Esophagus muscularis mucosa (tissue), 4 donors: ENCODE measurements around the gene SYT3. TPM values are rescaled to one million over a fixed set of nuclear protein-coding genes. Genes with fewer than 3 reads are reported as not detected.
A peak's percentile ranks its signal among the peaks of the same experiment; 100 is the strongest.

ENCODE experiments used
- DNase-seq: peaks from one replicate; pipeline ENCODE4 v3.0.0-alpha.2; 2017; ENCODE audit errors: extremely low spot score
- H3K27ac ChIP-seq, 4 donors: fragments of 200-600 bp; sonication (generic); replicated peaks in 1 of 4; 1 replicate in 3 of 4; 2 replicates in 1 of 4; pipeline ENCODE4 v1.5.1; 2016 to 2019; ENCODE audit warnings: mild to moderate bottlenecking in 1 of 4
- H3K27me3 ChIP-seq, 4 donors: fragments of 200-600 bp; sonication (generic); one replicate each; pipeline versions ENCODE4 v1.5.1 to v1.6.0; 2016 to 2019
- H3K36me3 ChIP-seq, 4 donors: fragments of 200-600 bp; sonication (generic); one replicate each; pipeline ENCODE4 v1.5.1; 2016 to 2019
- H3K4me1 ChIP-seq, 4 donors: fragments of 200-600 bp; sonication (generic); one replicate each; pipeline ENCODE4 v1.5.1; 2016 to 2019
- H3K4me3 ChIP-seq, 4 donors: fragments of 200-600 bp; sonication (generic); 1 replicate in 2 of 4; 2 replicates in 2 of 4; pipeline ENCODE4 v1.5.1; 2016 to 2019; ENCODE audit warnings: mild to moderate bottlenecking in 4 of 4, moderate library complexity in 1 of 4
- H3K9me3 ChIP-seq, 4 donors: fragments of 200-600 bp; sonication (generic); 1 replicate in 3 of 4; 2 replicates in 1 of 4; pipeline ENCODE4 v1.5.1; 2016 to 2019
- CTCF ChIP-seq, 3 experiments: fragments of 200-600 bp in 2 of 3; fragments of 450-650 bp in 1 of 3; sonication (generic) in 2 of 3; IDR thresholded peaks; one replicate each; pipeline ENCODE4 v1.5.1; 2017 to 2019; ENCODE audit warnings: antibody characterized with exemption in 3 of 3, mild to moderate bottlenecking in 2 of 3, moderate library complexity in 1 of 3
- EP300 ChIP-seq: sonication (generic); formaldehyde crosslinking; IDR thresholded peaks from one replicate; pipeline ENCODE4 v1.6.1; 2017; ENCODE audit warnings: antibody characterized with exemption
- POLR2A ChIP-seq: fragments of 450-650 bp; IDR thresholded peaks from one replicate; pipeline ENCODE4 v1.6.1; 2017; ENCODE audit warnings: antibody characterized with exemption, moderate library complexity, mild to moderate bottlenecking, low read depth
- POLR2AphosphoS5 ChIP-seq, 2 donors: sonication (generic); formaldehyde crosslinking; IDR thresholded peaks; one replicate each; pipeline ENCODE4 v1.6.1; 2017; ENCODE audit warnings: antibody characterized with exemption in 2 of 2
- WGBS: methylation state at CpG from one replicate; pipeline ENCODE4 v1.1.5; 2018; 5-methylcytosine and 5-hydroxymethylcytosine counted together
- intact Hi-C: fragments of 100-400 bp; cut with DNase I; formaldehyde crosslinking; loops from one replicate; pipeline ENCODE4 v1.15.1; 2023
- total RNA-seq, 4 donors: library from RNA; depleted of rRNA; stranded (reverse); fragments of >200 nt; gene quantifications; one replicate each; pipeline versions ENCODE4 v1.1.0 to v1.2.1, GENCODE V29; 2016

Gene SYT3
- total RNA-seq, 4 donors from 2014 or later: 0.17 to 1.2 (median 0.71) TPM; not detected in 1

- Histone ChIP-seq H3K9me3 (peaks cover 0 to 17% (median 14%) of the 10 kb centered on the region in 4 donors), H3K27me3 (peaks cover 3 to 92% (median 34%) of the 10 kb centered on the region in 4 donors), H3K4me1 (peaks cover 17 to 19% (median 18%) of the 10 kb centered on the region in 4 donors), H3K27ac (no peak overlapping the region), H3K4me3 (peak overlapping the region; percentile 30 to 42 (median 36)), H3K36me3 (no peaks in the 10 kb centered on the region)
- TF ChIP-seq POLR2AphosphoS5 (IDR thresholded peaks at IDR 0.05): no peak
- DNase-seq: no peak
- WGBS: 1% methylated on average over 29 of the region's 37 CpGs
- intact Hi-C loops: no loop called here
Measured at GRCh38 chr19:50659318-50660087, 19.8 kb upstream of the SYT3 start.

- intact Hi-C loops: no loop called here
- H3K4me1 ChIP-seq: peaks cover 17 to 19% (median 18%) of the 10 kb centered on the region in 4 donors
- peak overlapping the region; percentile 30 to 42 (median 36) for H3K4me3 ChIP-seq
- no peak for DNase-seq
- WGBS: 2% methylated on average over 37 of the region's 67 CpGs
- TF ChIP-seq POLR2AphosphoS5 (IDR thresholded peaks at IDR 0.05) (no peak), EP300 (no peak), POLR2A (no peak), CTCF (IDR thresholded peaks at IDR 0.05) (no peak)
- H3K36me3 ChIP-seq: no peaks in the 10 kb centered on the region
- peaks cover 3 to 97% (median 34%) of the 10 kb centered on the region in 4 donors for H3K27me3 ChIP-seq
- H3K9me3 ChIP-seq: peaks cover 0 to 20% (median 16%) of the 10 kb centered on the region in 4 donors
- H3K27ac ChIP-seq: no peak overlapping the region
Measured at GRCh38 chr19:50658441-50659317, 19.0 kb upstream of the SYT3 start.

DNA sequence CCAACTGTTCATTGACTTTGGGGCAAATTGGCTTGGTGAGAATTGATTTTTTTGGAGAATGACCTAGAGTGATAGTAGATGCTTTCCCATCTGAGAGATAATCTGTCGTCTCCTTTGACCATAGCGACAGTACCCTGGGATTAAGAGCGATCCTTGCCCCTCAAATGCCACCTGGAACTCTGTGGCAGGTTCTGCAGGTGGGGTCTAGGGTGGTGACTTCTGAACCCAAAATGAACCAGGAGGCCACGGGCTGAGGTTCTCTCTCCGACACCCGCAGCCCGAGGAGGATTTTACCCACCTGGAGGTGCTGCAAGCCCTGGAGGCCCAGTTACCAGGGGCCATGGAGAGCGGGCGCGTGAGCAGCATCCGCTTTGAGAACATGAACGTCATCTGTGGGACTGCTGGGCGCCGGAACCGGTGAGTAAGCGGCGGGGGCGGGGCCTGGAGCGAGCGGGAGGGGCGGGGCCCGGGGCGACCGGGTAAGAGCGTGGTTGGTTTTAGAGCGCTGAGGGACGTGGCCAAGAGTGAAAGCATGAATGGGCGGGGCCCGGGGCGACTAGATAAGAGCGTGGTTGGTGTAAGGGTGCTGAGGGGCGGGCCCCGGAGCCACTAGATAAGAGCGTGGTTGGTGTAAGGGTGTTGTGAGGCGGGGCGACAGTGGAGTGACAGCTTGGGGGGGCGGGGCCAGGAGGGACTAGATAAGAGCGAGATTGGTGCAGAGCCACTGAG is 18.2 kb upstream of the SYT3 start:
- no peak overlapping the region for H3K27ac ChIP-seq
- 5% methylated on average over 25 of the region's 38 CpGs for WGBS
- H3K4me3 ChIP-seq: peak overlapping the region; percentile 30 to 42 (median 36)
- DNase-seq: peak; percentile 93
- intact Hi-C loops: no loop called here
- peaks cover 17 to 19% (median 18%) of the 10 kb centered on the region in 4 donors for H3K4me1 ChIP-seq
- no peaks in the 10 kb centered on the region for H3K36me3 ChIP-seq
- peaks cover 0 to 20% (median 16%) of the 10 kb centered on the region in 4 donors for H3K9me3 ChIP-seq
- peaks cover 3 to 99% (median 34%) of the 10 kb centered on the region in 4 donors for H3K27me3 ChIP-seq
- TF ChIP-seq CTCF (IDR thresholded peaks at IDR 0.05): no peak
- TF ChIP-seq POLR2AphosphoS5 (IDR thresholded peaks at IDR 0.05): peak in 1 of 2 donors; percentile 43
- TF ChIP-seq EP300: no peak
- no peak for TF ChIP-seq POLR2A

GRCh38 chr19:50657222-50657669 is 17.6 kb upstream of the SYT3 start:
- H3K27ac ChIP-seq: no peak overlapping the region
- H3K4me1 ChIP-seq: peaks cover 17 to 19% (median 18%) of the 10 kb centered on the region in 4 donors
- no peak overlapping the region for H3K4me3 ChIP-seq
- intact Hi-C loops: no loop called here
- H3K36me3 ChIP-seq: no peaks in the 10 kb centered on the region
- no peak for DNase-seq
- WGBS: 65% methylated on average over 6 of the region's 6 CpGs
- peaks cover 3 to 99% (median 32%) of the 10 kb centered on the region in 4 donors for H3K27me3 ChIP-seq
- TF ChIP-seq CTCF (IDR thresholded peaks at IDR 0.05): no peak
- no peak for TF ChIP-seq POLR2AphosphoS5 (IDR thresholded peaks at IDR 0.05)
- no peak for TF ChIP-seq POLR2A
- no peak for TF ChIP-seq EP300
- peaks cover 0 to 20% (median 16%) of the 10 kb centered on the region in 4 donors for H3K9me3 ChIP-seq
